HFF-Myc (cell line): ENCODE results near the gene SLC35F6.
"Not testable (repeated sequence)": the region's sequence is repeated elsewhere in the genome, so short reads cannot be mapped to it uniquely, and the experiment has no call there.

ENCODE experiments used
- DNase-seq: peaks from one replicate; pipeline ENCODE4 v3.0.0-alpha.2; 2011; ENCODE audit warnings: low read depth; ENCODE audit errors: extremely low read depth
- H3K4me3 ChIP-seq: replicated peaks from 2 replicates; pipeline ENCODE4 v1.5.1; 2011; ENCODE audit warnings: low read depth, mild to moderate bottlenecking, control low read depth, low read length
- TF ChIP-seq, protein P1 (sequence below): IDR thresholded peaks from 2 replicates; pipeline ENCODE4 v1.5.1; 2012; ENCODE audit warnings: mild to moderate bottlenecking, low read depth, low read length, control low read depth; ENCODE audit errors: missing control alignments

SLC35F6 gene

DNA sequence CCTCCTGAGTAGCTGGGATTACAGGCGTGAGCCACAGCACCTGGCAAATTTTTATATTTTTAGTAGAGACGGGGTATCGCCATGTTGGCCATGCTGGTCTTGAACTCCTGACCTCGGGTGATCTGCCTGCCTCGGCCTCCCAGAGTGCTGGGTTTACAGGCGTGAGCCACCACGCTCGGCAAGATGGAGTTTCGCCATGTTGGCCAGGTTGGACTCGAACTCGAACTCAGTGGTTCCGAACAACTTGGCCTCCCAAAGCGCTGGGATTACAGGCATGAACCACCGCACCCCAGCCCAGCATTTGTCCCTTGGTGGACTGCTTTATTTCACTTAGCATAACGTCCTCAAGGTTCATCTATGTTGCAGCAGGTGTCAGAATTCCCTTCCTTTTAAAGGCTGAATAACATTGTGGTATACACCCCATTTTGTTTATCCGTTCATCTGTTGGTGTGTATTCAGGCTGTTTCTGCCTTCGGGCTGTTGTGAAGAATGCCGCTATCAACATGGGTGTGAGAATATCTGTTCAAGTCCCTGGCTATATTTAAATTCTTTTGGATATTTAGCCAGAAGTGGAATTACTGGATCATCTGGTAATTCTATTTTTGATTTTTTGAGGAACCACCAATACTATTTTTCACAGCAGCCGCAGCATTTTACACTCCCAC is 20.6 kb downstream of the SLC35F6 start:
- peak overlapping the region; percentile 77; the same call in 1 of the 2 replicates for H3K4me3 ChIP-seq
- TF ChIP-seq, protein P1, sequence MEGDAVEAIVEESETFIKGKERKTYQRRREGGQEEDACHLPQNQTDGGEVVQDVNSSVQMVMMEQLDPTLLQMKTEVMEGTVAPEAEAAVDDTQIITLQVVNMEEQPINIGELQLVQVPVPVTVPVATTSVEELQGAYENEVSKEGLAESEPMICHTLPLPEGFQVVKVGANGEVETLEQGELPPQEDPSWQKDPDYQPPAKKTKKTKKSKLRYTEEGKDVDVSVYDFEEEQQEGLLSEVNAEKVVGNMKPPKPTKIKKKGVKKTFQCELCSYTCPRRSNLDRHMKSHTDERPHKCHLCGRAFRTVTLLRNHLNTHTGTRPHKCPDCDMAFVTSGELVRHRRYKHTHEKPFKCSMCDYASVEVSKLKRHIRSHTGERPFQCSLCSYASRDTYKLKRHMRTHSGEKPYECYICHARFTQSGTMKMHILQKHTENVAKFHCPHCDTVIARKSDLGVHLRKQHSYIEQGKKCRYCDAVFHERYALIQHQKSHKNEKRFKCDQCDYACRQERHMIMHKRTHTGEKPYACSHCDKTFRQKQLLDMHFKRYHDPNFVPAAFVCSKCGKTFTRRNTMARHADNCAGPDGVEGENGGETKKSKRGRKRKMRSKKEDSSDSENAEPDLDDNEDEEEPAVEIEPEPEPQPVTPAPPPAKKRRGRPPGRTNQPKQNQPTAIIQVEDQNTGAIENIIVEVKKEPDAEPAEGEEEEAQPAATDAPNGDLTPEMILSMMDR: no peak
- no peak for DNase-seq

DNA sequence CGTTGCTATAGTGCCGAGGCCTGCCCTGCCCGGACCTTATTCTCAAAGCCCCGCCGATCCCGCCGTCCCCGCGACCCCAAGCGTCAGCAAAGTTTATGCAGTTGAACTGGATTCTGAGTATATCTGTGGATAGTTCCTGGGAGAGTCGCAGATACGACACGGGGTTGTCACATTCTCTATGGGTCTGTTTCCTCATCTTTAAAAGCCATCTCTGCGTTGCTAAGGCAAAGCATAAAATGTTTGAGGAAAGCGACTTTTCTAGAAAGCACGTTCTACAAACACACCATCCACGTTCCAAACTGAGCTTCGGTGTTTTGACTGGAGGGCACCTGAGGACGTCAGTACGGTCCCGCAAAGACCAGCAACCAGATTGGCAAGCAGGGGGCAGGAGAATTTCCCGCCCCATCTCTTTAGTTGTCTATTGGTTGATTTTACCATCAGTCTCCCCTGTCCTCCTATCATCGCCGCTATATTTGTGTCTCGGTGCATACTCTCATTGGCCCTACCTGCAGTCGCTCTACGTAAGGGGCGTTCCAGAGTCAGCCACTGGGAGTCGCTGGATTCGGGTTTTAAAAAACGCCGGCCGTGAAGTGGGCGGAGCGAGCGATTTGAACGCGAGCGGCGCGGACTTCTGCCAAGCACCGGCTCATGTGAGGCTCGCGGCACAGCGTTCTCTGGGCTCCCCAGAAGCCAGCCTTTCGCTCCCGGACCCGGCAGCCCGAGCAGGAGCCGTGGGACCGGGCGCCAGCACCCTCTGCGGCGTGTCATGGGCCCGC is 21.5 kb downstream of the SLC35F6 start, which contains the start of gene CENPA:
CENPA (plus strand) TSS at position 626 of the 776 bp plus-strand sequence; CDS start at position 767, 141 bp downstream.
- TF ChIP-seq, protein P1: no peak
- peak; percentile 99 for DNase-seq
- H3K4me3 ChIP-seq: peak within 1 kb of the TSS; percentile 77

DNA sequence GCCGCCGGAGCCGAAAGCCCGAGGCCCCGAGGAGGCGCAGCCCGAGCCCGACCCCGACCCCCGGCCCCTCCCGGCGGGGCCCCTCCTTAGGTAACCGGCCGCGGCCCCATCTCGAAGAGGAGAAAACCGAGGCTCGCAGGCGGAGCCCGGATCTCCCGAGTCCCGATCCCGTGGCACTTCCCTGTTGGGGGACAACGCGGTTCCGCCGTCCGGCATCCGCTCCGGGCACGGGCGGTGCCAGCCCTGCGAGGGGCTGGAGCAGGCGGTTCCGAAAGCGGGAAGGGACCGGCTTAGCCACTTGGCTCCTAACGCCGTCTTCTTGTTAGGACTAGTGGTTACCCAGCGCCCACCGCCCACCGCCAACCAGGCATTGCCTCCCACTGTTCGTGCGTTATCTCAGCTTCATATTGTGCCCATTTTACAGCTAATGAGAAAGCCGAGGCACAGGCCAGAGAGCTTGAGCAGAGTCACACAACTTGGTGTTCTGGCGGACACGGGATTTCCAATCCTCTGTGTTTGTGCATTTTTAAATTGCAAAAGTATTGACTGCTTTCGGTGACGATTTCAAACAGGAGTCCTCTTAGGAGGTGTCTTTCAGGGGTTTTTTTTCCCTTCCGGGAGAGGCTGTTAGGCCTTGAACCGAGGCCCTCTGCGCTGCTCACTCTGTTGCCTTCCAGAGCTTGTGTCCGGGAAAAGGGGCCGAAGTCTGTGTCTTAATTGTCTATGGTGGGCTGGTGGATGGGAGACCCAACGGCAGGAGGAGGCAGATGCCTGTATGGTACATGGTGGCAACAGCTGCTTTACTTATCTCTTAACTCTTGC is 22.3 kb downstream of the SLC35F6 start:
- H3K4me3 ChIP-seq: peak overlapping the region; percentile 77
- no peak for DNase-seq
- TF ChIP-seq, protein P1: no peak

DNA sequence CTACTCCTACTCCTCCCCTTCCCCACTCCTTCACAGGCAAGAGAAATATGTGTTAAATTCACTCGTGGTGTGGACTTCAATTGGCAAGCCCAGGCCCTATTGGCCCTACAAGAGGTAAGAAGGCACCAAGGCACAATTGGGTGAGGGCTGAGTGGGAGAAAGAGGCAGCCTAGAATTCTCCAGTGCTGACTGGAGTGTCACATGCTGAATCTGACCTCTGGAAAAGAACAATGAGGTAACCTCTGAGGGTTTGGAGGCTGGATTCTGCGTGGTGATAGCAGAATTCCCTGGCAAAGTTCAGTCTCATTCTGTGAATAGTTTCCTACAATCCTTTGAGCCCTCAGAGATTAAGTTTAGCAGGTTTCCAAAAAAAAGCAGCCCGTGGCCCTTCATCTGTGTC is 28.6 kb downstream of the SLC35F6 start:
- H3K4me3 ChIP-seq: no peak overlapping the region
- DNase-seq: no peak
- TF ChIP-seq, protein P1: no peak

DNA sequence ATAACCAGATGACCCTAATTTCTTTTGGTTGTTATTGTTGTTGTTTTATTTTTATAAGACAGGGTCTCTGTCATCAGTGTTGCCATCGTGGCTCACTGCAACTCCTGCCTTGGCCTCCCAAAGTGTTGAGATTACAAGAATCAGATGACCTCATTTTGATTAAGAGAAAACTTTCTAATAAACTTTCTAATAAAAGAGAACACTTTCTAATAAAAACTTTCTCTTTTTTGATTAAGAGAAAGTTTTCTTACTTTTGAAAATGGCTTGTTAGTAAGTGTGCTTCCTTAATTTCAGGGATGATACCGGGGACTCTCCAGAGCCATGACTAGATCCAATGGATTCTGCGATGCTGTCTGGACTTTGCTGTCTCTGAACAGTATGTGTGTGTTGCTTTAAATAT is 29.4 kb downstream of the SLC35F6 start:
- DNase-seq: no peak
- TF ChIP-seq, protein P1: no peak

DNA sequence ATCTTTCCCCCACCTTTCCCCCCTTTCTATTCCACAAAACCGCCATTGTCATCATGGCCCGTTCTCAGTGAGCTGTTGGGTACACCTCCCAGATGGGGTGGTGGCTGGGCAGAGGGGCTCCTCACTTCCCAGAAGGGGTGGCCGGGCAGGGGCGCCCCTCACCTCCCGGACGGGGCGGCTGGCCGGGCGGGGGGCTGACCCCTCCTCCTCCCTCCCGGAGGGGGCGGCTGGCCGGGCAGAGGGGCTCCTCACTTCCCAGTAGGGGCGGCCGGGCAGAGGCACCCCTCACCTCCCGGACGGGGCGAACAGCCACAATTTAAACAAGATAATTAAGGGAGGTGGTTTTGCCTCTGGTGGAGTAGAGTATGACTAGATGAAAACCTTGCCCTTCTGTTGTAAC is 31.1 kb downstream of the SLC35F6 start:
- not testable (repeated sequence) for H3K4me3 ChIP-seq, DNase-seq

More for the DNA sequence above, 29.4 kb downstream of the SLC35F6 start:
- H3K4me3 ChIP-seq: no peak overlapping the region

DNA sequence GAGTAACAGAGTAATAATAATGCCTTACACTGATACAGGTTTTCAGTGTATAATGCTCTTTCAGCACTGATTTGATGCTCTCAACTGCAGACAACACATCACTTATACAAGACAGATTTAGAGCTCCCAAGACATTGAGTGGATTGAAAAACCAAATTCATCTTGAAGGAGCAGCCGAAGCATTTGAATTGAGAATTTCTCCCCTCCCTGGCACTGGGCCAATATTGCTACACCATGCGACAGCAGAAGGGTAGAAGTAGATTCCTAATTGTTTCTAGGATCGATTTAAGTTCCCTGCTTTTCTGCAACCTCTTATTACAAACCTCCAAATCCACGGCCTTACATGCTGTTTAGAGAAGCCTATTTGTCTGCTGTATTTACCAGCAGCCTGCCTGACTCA is 37.2 kb downstream of the SLC35F6 start:
- TF ChIP-seq, protein P1: no peak
- DNase-seq: no peak
- H3K4me3 ChIP-seq: no peak overlapping the region
